Breast epithelium (tissue), 4 donors: Measurements from ENCODE around the gene OBSCN. TPM values are rescaled to one million over a fixed set of nuclear protein-coding genes. Genes with fewer than 3 reads are reported as not detected.

Source experiments
- DNase-seq, 2 donors: peaks; one replicate each; pipeline ENCODE4 v3.0.0-alpha.2; 2019; ENCODE audit warnings: low spot score in 2 of 2
- H3K27ac ChIP-seq, 2 donors: fragments of 200-600 bp; sonication (generic) in 1 of 2; one replicate each; pipeline ENCODE4 v1.5.1; 2016 to 2019; ENCODE audit warnings: mild to moderate bottlenecking in 1 of 2
- H3K27me3 ChIP-seq, 2 donors: fragments of 200-600 bp; sonication (generic) in 1 of 2; one replicate each; pipeline versions ENCODE4 v1.5.1 to v1.6.0; 2017 to 2019; ENCODE audit warnings: control low read depth in 1 of 2, mild to moderate bottlenecking in 1 of 2
- H3K36me3 ChIP-seq: fragments of 200-600 bp; one replicate; pipeline ENCODE4 v1.5.1; 2019
- H3K4me1 ChIP-seq, 2 donors: fragments of 200-600 bp; sonication (generic); one replicate each; pipeline ENCODE4 v1.5.1; 2016 to 2019; ENCODE audit warnings: control low read depth in 1 of 2
- H3K4me3 ChIP-seq, 3 donors: fragments of 200-600 bp; sonication (generic); 1 replicate in 2 of 3; 2 replicates in 1 of 3; pipeline ENCODE4 v1.5.1; 2016 to 2019; ENCODE audit warnings: mild to moderate bottlenecking in 3 of 3, moderate library complexity in 2 of 3
- H3K9me3 ChIP-seq, 2 donors: fragments of 200-600 bp; sonication (generic) in 1 of 2; one replicate each; pipeline ENCODE4 v1.5.1; 2016 to 2019; ENCODE audit warnings: control low read depth in 1 of 2
- POLR2A ChIP-seq: fragments of 450-650 bp; IDR thresholded peaks from one replicate; pipeline ENCODE4 v1.6.1; 2016; ENCODE audit warnings: antibody characterized with exemption, mild to moderate bottlenecking, moderate library complexity
- POLR2AphosphoS5 ChIP-seq, 3 donors: sonication (generic); formaldehyde crosslinking; IDR thresholded peaks; one replicate each; pipeline ENCODE4 v1.6.1; 2017; ENCODE audit warnings: antibody characterized with exemption in 3 of 3
- intact Hi-C: fragments of 100-400 bp; cut with DNase I; formaldehyde crosslinking; loops from one replicate; pipeline ENCODE4 v1.15.1; 2023; ENCODE audit warnings: low total_unique reads
- total RNA-seq, 3 donors: library from RNA; depleted of rRNA; stranded (reverse); fragments of >200 nt; gene quantifications; one replicate each; pipeline ENCODE4 v1.1.0, GENCODE V29; 2016
- TF ChIP-seq, protein P1 (sequence below), 3 donors: fragments of 450-650 bp; IDR thresholded peaks; one replicate each; pipeline ENCODE4 v1.5.1; 2016 to 2017; ENCODE audit warnings: antibody characterized with exemption in 3 of 3, mild to moderate bottlenecking in 3 of 3, moderate library complexity in 3 of 3

The OBSCN gene
- total RNA-seq, 3 donors from 2014 or later = 3.0 to 40.0 (median 27.9) TPM

DNA sequence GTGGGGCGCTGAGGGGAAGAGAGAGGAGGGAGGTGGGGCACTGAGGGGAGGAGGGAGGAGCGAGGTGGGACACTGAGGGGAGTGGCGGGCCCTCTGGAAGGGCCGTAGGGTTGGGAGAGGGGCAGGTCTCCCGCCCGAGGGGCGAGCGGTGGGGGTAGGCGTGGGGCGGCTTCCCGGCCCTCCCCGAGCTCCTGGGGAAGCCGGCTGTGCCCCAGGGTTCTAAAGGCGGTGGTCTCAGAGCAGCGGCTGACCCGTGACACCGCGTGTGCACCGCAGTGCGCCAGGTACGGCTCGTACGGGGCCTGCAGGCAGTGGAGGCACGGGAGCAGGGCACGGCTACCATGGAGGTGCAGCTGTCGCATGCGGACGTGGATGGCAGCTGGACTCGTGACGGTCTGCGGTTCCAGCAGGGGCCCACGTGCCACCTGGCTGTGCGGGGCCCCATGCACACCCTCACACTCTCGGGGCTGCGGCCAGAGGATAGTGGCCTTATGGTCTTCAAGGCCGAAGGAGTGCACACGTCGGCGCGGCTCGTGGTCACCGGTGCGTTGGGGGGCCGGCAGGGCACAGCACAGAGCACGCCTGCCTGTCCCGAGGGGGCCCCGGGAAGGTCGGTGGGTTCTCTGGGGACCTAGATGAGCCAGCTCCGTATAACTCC is 68.5 kb downstream of the OBSCN start:
- Histone ChIP-seq H3K9me3 (no peaks in the 10 kb centered on the region), H3K4me3 (peak overlapping the region; percentile 55 to 89 (median 62)), H3K4me1 (no peaks in the 10 kb centered on the region), H3K27ac (peak overlapping the region; percentile 52 to 87), H3K36me3 (no peaks in the 10 kb centered on the region), H3K27me3 (no peaks in the 10 kb centered on the region)
- peak in 1 of 2 donors; percentile 49 for DNase-seq
- intact Hi-C loops = loop anchor here (10.0 kb wide), 1 partner anchor 192 kb away; the partner anchor contains the start of gene ARF1
- TF ChIP-seq, protein P1, sequence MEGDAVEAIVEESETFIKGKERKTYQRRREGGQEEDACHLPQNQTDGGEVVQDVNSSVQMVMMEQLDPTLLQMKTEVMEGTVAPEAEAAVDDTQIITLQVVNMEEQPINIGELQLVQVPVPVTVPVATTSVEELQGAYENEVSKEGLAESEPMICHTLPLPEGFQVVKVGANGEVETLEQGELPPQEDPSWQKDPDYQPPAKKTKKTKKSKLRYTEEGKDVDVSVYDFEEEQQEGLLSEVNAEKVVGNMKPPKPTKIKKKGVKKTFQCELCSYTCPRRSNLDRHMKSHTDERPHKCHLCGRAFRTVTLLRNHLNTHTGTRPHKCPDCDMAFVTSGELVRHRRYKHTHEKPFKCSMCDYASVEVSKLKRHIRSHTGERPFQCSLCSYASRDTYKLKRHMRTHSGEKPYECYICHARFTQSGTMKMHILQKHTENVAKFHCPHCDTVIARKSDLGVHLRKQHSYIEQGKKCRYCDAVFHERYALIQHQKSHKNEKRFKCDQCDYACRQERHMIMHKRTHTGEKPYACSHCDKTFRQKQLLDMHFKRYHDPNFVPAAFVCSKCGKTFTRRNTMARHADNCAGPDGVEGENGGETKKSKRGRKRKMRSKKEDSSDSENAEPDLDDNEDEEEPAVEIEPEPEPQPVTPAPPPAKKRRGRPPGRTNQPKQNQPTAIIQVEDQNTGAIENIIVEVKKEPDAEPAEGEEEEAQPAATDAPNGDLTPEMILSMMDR (IDR thresholded peaks at IDR 0.05) = no peak
- TF ChIP-seq POLR2AphosphoS5 (IDR thresholded peaks at IDR 0.05) (no peak), POLR2A (no peak)

DNA sequence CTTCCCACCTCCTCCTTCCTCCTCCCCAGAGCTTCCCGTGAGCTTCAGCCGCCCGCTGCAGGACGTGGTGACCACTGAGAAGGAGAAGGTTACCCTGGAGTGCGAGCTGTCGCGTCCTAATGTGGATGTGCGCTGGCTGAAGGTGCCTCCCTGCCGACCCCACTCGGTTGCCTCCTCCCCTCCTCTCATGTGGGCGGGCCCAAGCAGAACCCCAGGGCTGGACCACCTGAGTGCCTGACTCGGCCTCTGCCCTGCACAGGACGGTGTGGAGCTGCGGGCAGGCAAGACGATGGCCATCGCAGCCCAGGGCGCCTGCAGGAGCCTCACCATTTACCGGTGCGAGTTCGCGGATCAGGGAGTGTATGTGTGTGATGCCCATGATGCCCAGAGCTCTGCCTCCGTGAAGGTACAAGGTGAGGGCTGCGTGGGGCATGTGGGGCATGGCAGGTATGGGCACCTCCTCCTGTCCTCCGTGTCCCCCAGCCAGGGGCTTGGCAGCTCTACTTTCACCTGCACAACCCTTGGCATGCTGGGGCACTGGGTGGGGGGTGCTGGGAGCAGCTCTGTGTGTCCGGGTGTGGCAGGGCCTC is 69.2 kb downstream of the OBSCN start:
- Histone ChIP-seq H3K9me3 (no peaks in the 10 kb centered on the region), H3K27ac (peak overlapping the region in 1 of 2 donors; percentile 87), H3K4me3 (peak overlapping the region in 1 of 3 donors; percentile 89), H3K27me3 (no peaks in the 10 kb centered on the region), H3K4me1 (no peaks in the 10 kb centered on the region), H3K36me3 (no peaks in the 10 kb centered on the region)
- intact Hi-C loops = loop anchor here (10.0 kb wide), 1 partner anchor 192 kb away; the partner anchor contains the start of gene ARF1
- TF ChIP-seq POLR2AphosphoS5 (IDR thresholded peaks at IDR 0.05) (no peak), POLR2A (no peak)
- TF ChIP-seq, protein P1 (IDR thresholded peaks at IDR 0.05) = no peak
- DNase-seq = no peak

DNA sequence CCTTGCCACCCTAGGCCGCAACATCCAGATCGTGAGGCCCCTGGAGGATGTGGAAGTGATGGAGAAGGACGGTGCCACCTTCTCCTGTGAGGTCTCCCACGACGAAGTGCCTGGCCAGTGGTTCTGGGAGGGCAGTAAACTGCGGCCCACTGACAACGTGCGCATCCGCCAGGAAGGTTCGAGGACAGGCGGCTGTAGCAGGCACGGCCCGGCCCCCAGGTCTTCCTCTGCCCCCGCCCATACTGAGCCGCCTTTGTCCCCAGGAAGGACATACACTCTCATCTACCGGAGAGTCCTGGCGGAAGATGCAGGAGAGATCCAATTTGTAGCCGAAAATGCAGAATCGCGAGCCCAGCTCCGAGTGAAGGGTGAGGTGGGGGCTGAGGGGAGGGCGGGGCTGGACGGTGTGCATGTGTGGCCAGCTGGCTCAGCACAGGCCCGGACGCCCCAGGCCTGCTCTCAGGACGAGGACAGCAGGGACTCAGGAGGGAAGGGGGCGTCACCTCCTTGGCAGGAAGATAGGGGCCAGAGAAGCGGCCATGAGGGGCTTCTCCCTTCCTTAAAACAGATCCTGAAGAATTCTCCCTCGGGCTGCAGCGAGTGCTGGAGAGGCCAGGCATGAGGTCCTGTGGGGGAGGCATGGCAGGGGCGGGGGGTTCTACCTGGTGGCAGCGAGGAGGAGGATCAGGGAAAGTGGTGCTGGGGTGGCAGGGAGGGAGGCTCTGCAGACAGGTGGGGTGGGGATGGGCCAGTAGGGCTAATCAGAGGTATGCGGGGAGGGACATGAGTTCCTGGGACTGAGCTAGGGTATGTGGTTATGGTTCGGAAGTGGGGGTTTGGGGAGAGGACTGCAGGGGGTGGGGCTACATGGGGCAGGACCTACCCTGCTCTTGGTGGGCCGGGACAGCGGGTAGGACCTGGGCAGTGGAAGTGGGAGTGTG is 69.9 kb downstream of the OBSCN start:
- no peaks in the 10 kb centered on the region for H3K36me3 ChIP-seq
- no peaks in the 10 kb centered on the region for H3K4me1 ChIP-seq
- TF ChIP-seq POLR2A (no peak), POLR2AphosphoS5 (IDR thresholded peaks at IDR 0.05) (no peak)
- TF ChIP-seq, protein P1 (IDR thresholded peaks at IDR 0.05) = no peak
- intact Hi-C loops = loop anchor here (10.0 kb wide), 1 partner anchor 193 kb away; the partner anchor contains the start of gene ARF1
- no peak overlapping the region for H3K4me3 ChIP-seq
- H3K27ac ChIP-seq = no peak overlapping the region
- no peaks in the 10 kb centered on the region for H3K9me3 ChIP-seq
- peak in 1 of 2 donors; percentile 47 for DNase-seq
- H3K27me3 ChIP-seq = no peaks in the 10 kb centered on the region

DNA sequence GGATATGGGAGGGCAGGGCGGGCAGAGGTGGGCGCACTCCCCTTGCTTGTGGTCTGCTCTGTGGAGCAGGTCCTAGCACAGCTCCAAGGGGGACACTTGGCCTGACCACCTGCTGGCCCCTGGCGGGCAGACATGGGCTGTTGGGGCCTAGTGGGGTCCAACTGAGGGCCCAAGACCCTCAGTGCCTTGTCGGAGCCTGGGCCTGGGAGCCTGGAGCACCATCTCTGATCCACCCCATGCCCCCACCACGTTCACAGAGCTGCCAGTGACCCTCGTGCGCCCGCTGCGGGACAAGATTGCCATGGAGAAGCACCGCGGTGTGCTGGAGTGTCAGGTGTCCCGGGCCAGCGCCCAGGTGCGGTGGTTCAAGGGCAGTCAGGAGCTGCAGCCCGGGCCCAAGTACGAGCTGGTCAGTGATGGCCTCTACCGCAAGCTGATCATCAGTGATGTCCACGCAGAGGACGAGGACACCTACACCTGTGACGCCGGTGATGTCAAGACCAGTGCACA is 70.6 kb downstream of the OBSCN start:
- intact Hi-C loops = loop anchor here (10.0 kb wide), 1 partner anchor 194 kb away; the partner anchor contains the start of gene ARF1
- H3K27me3 ChIP-seq = no peaks in the 10 kb centered on the region
- peak in 1 of 2 donors; percentile 43 for DNase-seq

More for the DNA sequence above, 70.6 kb downstream of the OBSCN start:
- no peaks in the 10 kb centered on the region for H3K4me1 ChIP-seq
- H3K4me3 ChIP-seq = no peak overlapping the region
- TF ChIP-seq, protein P1 (IDR thresholded peaks at IDR 0.05) = no peak
- no peak overlapping the region for H3K27ac ChIP-seq
- no peaks in the 10 kb centered on the region for H3K9me3 ChIP-seq
- no peaks in the 10 kb centered on the region for H3K36me3 ChIP-seq
